ENCODE data around the gene SNX15.

The SNX15 gene

GRCh38 chr11:65058419-65059054 lies 31.3 kb downstream of the SNX15 start, which contains the start of gene NAALADL1:
TSS of gene NAALADL1 (minus strand) at chr11:65058553. CDS start at chr11:65058521, 32 bp downstream.
- no peak for DNase-seq

GRCh38 chr11:65059523-65059922 lies 32.3 kb downstream of the SNX15 start:
- DNase-seq = no peak

GRCh38 chr11:65059959-65060824 lies 33.0 kb downstream of the SNX15 start:
- DNase-seq = no peak

GRCh38 chr11:65060913-65061408 lies 33.7 kb downstream of the SNX15 start:
- DNase-seq = no peak

- DNase-seq = no peak
Observed at GRCh38 chr11:65063532-65063931, 36.3 kb downstream of the SNX15 start.

GRCh38 chr11:65064847-65065240 lies 37.6 kb downstream of the SNX15 start:
- no peak for DNase-seq

- DNase-seq = no peak
Observed at GRCh38 chr11:65065851-65066250, 38.6 kb downstream of the SNX15 start.

GRCh38 chr11:65066315-65066714 lies 39.1 kb downstream of the SNX15 start:
- DNase-seq = peak in 1 of 2 experiments; percentile 7

- peak; percentile 70 to 85 for DNase-seq
Observed at GRCh38 chr11:65066805-65067291, 39.6 kb downstream of the SNX15 start.

- no peak for DNase-seq
Observed at GRCh38 chr11:65067446-65067845, 40.2 kb downstream of the SNX15 start.

- DNase-seq = no peak
Observed at GRCh38 chr11:65069217-65069616, 42.0 kb downstream of the SNX15 start.

GRCh38 chr11:65071907-65072630 lies 44.8 kb downstream of the SNX15 start:
- DNase-seq = no peak

- DNase-seq = no peak
Observed at GRCh38 chr11:65072631-65072966, 45.4 kb downstream of the SNX15 start.

- DNase-seq = no peak
Observed at GRCh38 chr11:65077451-65077850, 50.2 kb downstream of the SNX15 start.

GRCh38 chr11:65078151-65078550 lies 50.9 kb downstream of the SNX15 start:
- DNase-seq = peak in 1 of 2 experiments; percentile 30

- no peak for DNase-seq
Observed at GRCh38 chr11:65078786-65079342, 51.6 kb downstream of the SNX15 start.

GRCh38 chr11:65083134-65083833 lies 56.0 kb downstream of the SNX15 start:
- no peak for DNase-seq

GRCh38 chr11:65083834-65084597 lies 56.8 kb downstream of the SNX15 start, which contains the start of the genes CDCA5 and ZFPL1:
TSS of gene CDCA5 (minus strand) at chr11:65084040. CDS start at chr11:65083978, 62 bp downstream.
TSS of gene ZFPL1 (plus strand) at chr11:65084222. CDS start at chr11:65084699, 477 bp downstream.
- DNase-seq = peak; percentile 95 to 96

- DNase-seq = no peak
Observed at GRCh38 chr11:65084598-65085375, 57.5 kb downstream of the SNX15 start.

GRCh38 chr11:65085446-65085845 lies 58.2 kb downstream of the SNX15 start:
- DNase-seq = no peak

Measured in NCI-H2081 (cell line).